Activated CD4-positive, CD25-positive, alpha-beta regulatory T cell treated with anti-CD3 and anti-CD28 coated beads, Interleukin-2, amount 50 U/mL, for 24 hours (primary cell): Measurements from ENCODE around the gene IGFBPL1.
"Not testable (repeated sequence)": the region's sequence is repeated elsewhere in the genome, so short reads cannot be mapped to it uniquely, and the experiment has no call there.

Source experiments
- ATAC-seq, 2 donors: fragments of 150-1000 bp; cut with Tn5 transposase; one replicate each; pipeline ENCODE4 v1.10.0; 2021; ENCODE audit warnings: mild to moderate bottlenecking in 1 of 2, moderate library complexity in 1 of 2

IGFBPL1 gene, protein sequence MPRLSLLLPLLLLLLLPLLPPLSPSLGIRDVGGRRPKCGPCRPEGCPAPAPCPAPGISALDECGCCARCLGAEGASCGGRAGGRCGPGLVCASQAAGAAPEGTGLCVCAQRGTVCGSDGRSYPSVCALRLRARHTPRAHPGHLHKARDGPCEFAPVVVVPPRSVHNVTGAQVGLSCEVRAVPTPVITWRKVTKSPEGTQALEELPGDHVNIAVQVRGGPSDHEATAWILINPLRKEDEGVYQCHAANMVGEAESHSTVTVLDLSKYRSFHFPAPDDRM

DNA sequence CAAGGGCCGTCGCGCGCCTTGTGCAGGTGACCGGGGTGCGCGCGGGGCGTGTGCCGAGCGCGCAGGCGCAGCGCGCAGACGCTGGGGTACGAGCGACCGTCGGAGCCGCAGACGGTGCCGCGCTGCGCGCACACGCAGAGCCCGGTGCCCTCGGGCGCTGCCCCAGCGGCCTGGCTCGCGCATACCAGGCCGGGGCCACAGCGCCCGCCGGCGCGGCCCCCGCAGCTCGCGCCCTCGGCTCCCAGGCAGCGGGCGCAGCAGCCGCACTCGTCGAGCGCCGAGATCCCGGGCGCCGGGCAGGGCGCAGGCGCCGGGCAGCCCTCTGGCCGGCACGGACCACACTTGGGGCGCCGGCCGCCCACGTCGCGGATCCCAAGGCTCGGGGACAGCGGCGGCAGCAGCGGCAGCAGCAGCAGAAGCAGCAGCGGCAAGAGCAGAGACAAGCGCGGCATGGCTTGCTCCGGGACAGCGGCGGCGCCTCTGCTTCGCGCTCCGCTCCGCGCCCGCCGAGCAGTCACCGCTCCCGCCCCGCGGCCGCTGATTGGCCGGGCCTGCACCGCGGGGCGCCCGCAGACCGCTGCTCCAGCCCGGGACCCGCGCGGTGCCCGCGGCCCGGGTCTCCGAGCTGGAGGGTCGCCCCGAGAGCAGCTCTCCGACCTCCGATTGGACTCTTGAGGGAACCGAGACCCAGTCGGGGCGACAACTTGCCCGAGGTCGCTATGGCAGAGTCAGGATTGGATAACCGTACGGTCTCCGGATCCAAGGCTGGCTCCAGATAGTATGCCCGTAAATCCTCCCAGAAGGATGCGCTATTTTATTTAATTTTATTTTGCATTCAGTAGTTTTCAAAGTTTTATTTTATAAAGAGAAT is at the start of gene IGFBPL1:
IGFBPL1 (minus strand) TSS at position 482 of the 871 bp plus-strand sequence; CDS start at position 452, 30 bp downstream.
- ATAC-seq, result no peak

DNA sequence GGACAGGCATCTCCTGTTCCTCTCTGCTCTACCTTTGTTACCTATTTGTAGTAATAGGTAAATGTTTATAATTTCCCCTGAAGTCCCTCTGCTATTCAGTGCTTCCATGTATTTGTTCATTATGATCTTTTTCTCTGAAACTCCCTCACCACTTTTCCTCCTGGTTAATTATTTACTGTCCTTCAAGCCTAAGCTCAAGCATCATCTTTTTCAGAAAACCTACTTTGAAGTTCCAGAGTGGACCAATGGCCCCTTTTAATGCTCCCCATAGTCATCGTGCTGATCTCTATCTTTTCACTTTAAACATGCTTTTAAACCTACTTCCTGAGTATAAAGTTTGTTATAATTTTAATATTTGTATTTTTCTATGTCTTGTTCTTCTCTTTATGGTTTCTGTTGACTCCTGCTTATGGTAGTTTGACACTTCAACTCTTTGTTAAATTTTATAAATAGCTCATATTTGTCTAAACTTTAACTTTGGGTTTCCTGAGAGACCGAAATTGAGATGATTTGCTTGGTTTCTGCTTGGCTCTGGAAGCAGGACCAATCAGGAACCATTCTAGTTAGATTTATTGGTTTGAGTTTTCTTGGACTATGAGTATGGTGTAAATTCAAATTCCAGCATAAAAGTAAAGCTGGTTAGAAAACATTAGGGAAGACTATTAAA is 48.5 kb upstream of the IGFBPL1 start:
- not testable (repeated sequence) for ATAC-seq

DNA sequence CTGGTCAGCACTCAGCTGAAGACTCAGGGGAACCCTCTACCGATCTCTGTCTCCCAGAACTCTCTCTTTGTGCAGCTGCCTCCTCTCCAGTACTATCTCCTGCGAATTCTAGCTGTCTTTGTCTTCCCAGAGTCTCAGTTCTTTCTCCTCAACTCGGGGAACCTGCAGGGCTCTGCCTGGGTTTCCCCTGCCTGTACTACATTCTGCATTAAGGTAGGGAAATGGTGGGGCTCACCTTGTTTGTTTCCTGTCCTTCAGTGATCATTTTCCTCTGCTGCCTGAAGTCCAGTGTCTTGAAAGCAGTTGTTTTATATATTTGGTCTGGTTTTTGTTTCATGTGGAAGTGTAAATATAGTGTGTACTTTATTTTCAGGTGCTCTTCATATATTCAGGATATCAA is 43.1 kb upstream of the IGFBPL1 start:
- ATAC-seq, result no peak

GRCh38 chr9:38453835-38454234 is 29.6 kb upstream of the IGFBPL1 start:
- no peak for ATAC-seq

DNA sequence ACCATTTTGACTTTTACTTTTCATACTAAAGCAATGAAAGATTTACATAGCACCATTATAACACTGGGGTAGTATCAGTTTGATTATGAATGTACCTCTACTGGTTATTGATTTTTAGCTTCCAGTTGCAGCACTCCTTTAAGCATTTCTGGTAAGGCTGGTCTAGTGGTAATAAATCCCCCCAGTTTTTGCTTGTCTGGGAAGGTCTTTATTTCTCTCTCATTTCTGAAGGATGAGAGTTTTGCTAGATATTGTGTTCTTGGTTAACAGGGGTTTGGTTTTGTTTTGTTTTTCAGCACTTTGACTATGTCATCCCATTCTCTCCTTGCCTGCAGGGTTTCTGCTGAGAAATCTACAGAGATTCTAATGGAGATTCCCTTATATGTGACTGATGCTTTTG is 26.9 kb upstream of the IGFBPL1 start:
- no peak for ATAC-seq

DNA sequence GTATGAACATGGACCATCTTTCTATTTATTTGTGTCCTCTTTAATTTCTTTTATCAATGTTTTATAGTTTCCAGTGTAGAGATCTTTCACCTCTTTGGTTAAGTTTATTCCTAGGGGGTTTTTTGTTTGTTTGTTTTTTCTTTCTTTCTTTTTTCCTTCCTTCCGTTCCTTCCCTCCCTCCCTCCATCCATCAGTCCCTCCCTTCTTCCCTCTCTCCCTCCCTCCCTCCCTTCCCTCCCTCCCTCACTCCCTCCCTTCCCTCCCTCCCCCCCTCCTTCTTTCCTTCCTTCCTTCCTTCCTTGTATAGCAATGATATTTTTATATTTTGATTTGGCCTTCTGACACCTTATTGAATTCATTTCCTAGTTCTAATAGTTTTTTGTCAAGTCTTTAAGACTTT is 23.4 kb upstream of the IGFBPL1 start:
- ATAC-seq, result no peak

GRCh38 chr9:38445154-38446043 is 21.1 kb upstream of the IGFBPL1 start:
- ATAC-seq, result no peak

- ATAC-seq, result no peak
Observed at GRCh38 chr9:38443597-38443996, 19.3 kb upstream of the IGFBPL1 start.

- no peak for ATAC-seq
Observed at GRCh38 chr9:38443181-38443580, 18.9 kb upstream of the IGFBPL1 start.

DNA sequence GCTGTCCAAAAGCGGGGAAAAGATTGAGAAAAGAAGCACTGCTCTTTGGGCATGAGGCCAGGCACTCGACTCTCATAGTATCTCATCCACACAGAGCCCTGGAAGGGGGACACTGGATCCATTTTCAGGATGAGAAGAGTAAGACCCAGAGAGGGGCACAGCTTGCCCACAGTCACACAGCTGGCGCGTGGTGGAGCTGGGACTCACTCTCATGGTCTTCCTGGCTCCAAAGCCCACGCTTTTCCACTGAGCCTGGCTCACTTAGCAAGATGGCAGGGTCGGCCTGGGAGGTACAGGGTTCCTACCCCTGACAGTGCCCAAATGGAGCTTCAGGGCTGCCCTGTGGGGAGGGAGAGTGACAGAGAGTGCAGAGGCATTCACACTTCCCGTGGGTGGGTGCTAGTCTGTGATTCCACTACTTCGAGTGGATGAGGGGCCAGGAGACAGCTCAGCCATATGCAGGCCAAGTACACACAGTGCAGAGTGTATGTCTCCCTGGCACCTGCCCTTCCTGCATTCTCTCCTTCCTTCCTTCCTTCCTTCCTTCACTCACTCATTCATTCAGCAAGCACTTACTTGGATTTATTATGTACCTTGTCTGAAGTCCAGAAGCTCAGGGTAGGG is 18.3 kb upstream of the IGFBPL1 start:
- no peak for ATAC-seq

DNA sequence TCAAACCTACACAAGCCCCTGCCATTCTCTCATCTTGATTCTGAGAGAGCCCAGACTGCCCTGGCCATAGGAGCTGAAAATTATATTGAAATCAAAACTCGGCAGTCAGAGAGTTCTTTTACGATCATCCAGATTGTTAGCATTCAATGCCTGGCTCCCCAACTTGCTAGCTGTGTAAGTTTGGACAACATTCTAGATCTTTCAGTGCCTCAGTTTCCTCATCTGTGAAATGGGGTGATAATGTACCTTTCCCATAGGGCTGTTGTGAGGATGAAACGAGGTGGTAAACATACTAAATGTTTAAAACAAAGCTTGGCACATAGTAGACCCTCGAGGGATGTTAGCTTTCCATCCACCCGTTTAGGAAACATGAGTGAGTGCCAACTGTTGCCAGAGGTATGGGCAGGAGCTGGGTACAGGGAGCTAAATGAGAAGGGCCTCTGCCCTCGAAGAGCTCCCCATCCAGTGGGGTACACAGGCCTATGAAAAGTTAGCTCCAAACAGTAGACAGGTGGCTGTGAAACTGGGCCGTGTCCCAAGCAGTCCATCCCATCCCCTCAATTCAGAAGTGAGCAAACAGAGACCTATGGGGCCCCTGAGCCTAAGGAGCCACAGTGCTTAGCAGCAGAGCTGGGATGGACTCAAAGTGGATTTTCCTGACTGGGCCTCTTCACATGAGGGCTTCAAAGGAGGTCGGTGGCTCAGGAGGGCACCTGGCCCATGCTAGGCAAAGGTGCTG is 17.3 kb upstream of the IGFBPL1 start:
- ATAC-seq, result no peak

DNA sequence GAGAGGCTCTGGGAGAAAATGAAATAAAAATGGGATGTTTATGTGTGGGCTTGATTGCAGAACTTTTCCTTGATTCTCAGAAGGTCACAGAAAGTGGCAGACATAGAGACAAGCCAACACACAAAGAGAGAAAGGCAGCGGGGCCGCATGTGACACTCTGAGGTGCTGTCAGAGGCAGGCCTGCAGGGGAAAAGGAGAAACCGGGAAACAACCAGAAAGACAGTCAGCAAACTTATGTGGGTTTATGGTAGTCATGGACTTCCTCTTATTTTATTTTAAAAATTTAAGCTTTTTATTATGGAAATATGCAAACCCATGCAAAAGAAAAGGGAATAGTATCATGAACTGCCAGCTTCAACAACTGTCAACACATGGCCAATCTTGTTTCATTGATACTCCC is 16.3 kb upstream of the IGFBPL1 start:
- ATAC-seq, result no peak

- no peak for ATAC-seq
Observed at GRCh38 chr9:38439916-38440301, 15.7 kb upstream of the IGFBPL1 start.

DNA sequence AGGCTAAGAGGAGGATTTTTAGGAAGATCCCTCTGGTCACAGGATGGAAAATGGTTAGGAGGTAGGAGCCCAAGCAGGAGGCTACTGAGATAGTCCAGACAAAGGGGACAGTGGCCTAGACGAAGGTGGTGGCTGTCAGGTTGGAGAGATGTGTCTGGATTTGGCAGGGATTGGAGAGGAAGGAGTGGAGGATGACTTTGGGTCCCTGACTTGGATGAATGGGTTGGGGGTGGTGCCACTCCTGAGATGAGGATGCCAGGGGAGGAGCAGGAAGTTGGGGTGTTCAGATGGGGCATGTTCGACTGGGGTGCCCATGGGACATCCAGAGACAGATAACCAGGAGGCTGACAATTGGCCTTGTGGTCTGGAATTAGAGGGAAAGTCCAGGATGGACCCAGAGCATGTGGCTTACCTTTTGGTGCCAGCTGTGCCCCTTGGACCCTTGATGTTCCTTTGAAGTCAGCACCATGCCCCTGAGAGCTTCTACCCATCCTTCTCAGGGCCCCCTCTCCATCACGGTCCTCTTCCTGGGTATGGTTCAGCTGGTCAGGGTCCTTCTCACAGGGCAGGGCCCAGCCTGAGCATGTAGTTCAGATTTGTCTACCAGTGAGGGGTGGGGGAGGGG is 15.1 kb upstream of the IGFBPL1 start:
- ATAC-seq, result no peak

DNA sequence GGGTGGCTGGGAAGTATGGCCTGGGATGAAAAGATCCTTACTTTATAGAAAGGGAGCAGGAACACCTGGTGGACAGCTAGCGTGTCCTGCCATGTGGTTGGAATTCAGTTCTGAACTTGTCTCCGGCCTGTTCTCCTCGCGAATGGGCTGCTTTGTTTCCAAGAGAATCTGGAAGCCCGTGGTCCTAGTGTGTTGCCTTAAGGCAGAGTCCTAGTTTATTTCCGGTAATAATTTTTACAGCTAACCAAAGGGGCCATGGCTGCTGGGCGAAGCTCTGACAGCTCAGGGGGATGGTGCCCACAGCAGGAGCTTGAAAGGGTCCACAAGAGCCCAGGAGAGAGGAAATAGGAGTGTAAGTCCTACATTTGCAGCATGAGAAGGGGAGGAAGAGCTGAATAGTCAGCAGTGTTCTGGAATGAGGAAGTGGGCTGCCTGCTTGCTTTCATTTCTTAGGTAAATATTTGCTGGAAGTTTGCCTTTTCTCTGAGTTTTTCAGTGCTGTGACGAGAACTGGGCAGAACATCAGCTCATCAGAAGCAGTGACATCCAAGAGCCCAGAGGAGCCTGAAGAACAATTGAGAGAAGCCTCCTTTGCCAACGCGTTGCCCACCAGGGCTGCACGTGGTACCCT is 13.1 kb upstream of the IGFBPL1 start:
- ATAC-seq, result no peak

GRCh38 chr9:38436708-38437107 is 12.5 kb upstream of the IGFBPL1 start:
- ATAC-seq, result no peak

- no peak for ATAC-seq
Observed at GRCh38 chr9:38435521-38435920, 11.3 kb upstream of the IGFBPL1 start.

DNA sequence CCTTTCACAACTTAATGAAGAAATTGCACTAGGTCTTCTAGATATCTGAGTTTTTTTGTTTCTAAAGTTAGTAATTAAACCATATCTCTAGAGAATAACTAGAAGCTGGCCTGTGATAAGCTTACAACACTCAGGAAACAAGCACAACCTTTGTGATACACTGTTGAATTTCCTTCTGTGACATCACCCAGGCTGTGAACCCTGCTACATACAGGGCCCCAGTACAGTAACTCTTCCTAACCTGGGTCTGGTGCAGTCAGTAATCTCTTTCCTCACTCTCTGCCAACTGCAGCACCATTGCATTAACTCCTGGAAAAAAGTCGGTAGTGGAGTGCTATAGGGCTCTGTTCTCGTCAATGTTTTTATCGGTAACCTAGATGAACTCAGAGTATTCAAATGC is 10.6 kb upstream of the IGFBPL1 start:
- no peak for ATAC-seq

GRCh38 chr9:38434365-38434764 is 10.1 kb upstream of the IGFBPL1 start:
- ATAC-seq, result no peak

DNA sequence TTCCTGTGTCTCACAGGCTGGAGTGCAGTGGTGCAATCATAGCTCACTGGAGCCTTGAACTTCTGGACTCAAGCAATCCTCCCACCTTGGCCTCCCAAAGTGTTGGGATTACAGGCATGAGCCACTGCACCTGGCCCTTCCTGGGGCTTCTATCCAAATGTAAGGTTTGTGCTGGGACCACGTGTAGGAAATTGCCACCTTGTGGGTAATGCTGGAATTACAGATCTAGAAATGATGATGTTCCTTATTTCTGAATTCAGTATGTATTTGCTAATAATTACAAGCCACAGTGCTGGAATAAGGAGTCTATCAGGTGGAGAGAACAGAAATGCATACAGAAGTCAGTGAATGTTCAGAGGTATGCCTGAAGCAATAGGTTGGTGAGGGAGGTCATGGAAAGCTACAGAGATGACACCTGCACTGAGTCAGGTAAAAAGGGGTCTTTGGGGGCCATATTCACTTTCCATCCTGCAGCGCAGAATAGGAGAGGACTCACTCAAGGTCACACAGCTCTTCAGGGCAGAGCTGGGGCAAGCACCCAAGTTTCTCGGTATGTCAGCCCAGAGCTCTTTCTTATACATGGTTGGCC is 8.8 kb upstream of the IGFBPL1 start:
- ATAC-seq, result no peak
